Epithelial cell of esophagus (primary cell): ENCODE results near the gene ATP5F1E.

ENCODE experiments used
- DNase-seq: peaks from one replicate; pipeline ENCODE4 v3.0.0; 2010; ENCODE audit warnings: low read depth
- H3K4me3 ChIP-seq: 2 replicates; pipeline ENCODE4 v1.5.1; 2011; ENCODE audit warnings: mild to moderate bottlenecking, low read length, control low read depth
- TF ChIP-seq, protein P1 (sequence below): IDR thresholded peaks from 2 replicates; pipeline ENCODE4 v1.5.1; 2011; ENCODE audit warnings: low read depth, mild to moderate bottlenecking, low read length, control low read depth, inconsistent platforms; ENCODE audit not compliant: insufficient read depth; ENCODE audit errors: missing control alignments

ATP5F1E gene

DNA sequence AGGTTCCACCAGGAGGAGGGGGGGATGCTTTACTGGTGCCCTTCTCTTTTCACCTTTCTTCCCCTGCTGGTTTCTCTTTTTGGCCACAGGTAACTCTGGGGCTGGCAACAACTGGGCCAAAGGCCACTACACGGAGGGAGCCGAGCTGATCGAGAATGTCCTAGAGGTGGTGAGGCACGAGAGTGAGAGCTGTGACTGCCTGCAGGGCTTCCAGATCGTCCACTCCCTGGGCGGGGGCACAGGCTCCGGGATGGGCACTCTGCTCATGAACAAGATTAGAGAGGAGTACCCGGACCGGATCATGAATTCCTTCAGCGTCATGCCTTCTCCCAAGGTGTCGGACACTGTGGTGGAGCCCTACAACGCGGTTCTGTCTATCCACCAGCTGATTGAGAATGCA lies 8.5 kb downstream of the ATP5F1E start:
- TF ChIP-seq, protein P1, sequence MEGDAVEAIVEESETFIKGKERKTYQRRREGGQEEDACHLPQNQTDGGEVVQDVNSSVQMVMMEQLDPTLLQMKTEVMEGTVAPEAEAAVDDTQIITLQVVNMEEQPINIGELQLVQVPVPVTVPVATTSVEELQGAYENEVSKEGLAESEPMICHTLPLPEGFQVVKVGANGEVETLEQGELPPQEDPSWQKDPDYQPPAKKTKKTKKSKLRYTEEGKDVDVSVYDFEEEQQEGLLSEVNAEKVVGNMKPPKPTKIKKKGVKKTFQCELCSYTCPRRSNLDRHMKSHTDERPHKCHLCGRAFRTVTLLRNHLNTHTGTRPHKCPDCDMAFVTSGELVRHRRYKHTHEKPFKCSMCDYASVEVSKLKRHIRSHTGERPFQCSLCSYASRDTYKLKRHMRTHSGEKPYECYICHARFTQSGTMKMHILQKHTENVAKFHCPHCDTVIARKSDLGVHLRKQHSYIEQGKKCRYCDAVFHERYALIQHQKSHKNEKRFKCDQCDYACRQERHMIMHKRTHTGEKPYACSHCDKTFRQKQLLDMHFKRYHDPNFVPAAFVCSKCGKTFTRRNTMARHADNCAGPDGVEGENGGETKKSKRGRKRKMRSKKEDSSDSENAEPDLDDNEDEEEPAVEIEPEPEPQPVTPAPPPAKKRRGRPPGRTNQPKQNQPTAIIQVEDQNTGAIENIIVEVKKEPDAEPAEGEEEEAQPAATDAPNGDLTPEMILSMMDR: no peak
- no peak for DNase-seq
- H3K4me3 ChIP-seq: no peak overlapping the region

GRCh38 chr20:59022754-59023153 lies 9.4 kb downstream of the ATP5F1E start:
- no peak overlapping the region for H3K4me3 ChIP-seq
- TF ChIP-seq, protein P1: no peak
- DNase-seq: no peak

GRCh38 chr20:59020938-59021551 lies 11.1 kb downstream of the ATP5F1E start:
- DNase-seq: peak; percentile 90
- TF ChIP-seq, protein P1: no peak
- no peak overlapping the region for H3K4me3 ChIP-seq

DNA sequence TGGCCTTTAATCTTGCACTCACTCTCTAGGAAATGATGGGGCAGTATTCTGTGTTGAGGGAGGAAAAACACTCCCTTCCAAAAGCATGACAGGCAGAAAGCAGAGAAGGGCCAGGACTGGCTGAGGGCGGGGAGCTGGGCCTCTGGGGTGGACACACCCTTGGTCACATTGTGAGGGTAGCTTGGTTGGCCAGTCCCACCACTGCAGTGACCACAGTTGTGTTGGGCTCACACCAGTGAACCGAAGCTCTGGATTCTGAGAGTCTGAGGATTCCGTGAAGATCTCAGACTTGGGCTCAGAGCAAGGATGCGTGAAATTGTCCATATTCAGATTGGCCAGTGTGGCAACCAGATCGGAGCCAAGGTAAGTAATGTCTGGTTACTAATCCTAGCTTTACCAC lies 12.9 kb downstream of the ATP5F1E start, which contains the start of gene TUBB1:
Gene TUBB1, plus strand, starts transcription at position 213 of the 400 bp plus-strand sequence. Its CDS starts 94 bp downstream, at position 307.
- DNase-seq: no peak
- H3K4me3 ChIP-seq: no peak within 1 kb of the TSS
- TF ChIP-seq, protein P1: no peak

DNA sequence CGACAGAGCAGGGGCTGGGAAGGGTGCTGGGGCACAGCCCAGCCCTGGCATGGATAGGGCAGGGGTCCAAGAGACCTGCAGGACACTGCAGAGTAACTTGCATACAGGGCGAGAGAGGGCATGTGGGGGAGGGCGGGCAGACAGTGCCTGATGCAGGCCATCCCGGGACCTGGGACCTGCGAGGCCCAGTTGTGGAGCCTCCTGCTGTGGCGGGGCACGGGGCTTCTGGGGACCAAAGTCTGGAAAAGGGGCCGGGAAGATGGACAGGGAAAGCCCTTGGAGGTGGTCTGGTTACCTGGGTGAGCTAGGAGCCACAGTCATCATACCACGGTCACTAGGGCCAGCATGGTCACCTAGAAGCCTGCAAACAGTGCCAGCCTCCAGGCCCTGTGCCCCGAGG lies 13.3 kb downstream of the ATP5F1E start:
- TF ChIP-seq, protein P1: no peak
- H3K4me3 ChIP-seq: no peak overlapping the region
- DNase-seq: no peak

GRCh38 chr20:59017493-59018231 lies 14.5 kb downstream of the ATP5F1E start:
- no peak for DNase-seq
- TF ChIP-seq, protein P1: no peak
- no peak overlapping the region for H3K4me3 ChIP-seq

DNA sequence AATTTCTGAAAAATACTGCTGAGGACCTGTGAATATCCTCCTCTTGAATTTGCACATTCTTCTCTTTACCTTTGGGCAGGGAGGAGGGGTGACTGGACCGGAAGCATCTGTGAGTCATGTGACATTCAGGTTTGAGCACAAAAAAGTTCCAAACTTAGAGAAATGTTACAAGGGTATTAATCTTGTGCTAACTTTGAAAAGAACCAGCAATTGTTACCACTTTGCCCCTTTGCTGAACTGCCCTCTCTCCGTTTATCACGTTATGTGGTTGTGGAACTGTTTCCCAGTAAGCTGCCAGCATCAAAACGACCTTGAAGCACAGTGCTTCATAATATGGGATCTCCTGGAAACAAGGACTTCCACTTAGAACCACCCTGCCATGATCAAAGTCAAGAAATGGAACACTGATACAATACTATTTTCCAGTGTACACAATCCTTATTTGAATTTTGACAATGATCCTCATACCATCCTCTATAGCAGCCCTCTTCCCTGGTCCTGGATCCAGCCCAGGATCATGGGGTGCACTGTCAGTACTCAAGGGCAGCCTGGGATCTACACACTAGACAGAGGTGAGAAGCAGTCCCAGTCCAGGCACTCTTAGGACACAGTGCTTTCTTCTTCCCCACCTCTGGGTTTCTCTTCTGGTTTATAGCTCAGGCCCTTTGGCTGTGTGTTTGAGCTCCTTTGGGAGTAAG lies 15.2 kb downstream of the ATP5F1E start:
- TF ChIP-seq, protein P1: no peak
- no peak overlapping the region for H3K4me3 ChIP-seq
- peak; percentile 42 for DNase-seq
